GM21381 (cell line): Measurements from ENCODE around the gene CBLN2.
A peak's percentile ranks its signal among the peaks of the same experiment; 100 is the strongest.

Experiments
- ATAC-seq: cut with Tn5 transposase; IDR thresholded peaks from one replicate; pipeline ENCODE4 v1.9.1; 2021; ENCODE audit warnings: mild to moderate bottlenecking, moderate library complexity; ENCODE audit not compliant: unreplicated experiment

Gene CBLN2

GRCh38 chr18:72544092-72544886 lies at the start of gene CBLN2:
Gene CBLN2 (minus strand): TSS chr18:72544342. CDS start chr18:72542160, 2,182 bp downstream.
- ATAC-seq: peak; percentile 83

GRCh38 chr18:72588360-72588759 lies 44.2 kb upstream of the CBLN2 start:
- no peak for ATAC-seq

DNA sequence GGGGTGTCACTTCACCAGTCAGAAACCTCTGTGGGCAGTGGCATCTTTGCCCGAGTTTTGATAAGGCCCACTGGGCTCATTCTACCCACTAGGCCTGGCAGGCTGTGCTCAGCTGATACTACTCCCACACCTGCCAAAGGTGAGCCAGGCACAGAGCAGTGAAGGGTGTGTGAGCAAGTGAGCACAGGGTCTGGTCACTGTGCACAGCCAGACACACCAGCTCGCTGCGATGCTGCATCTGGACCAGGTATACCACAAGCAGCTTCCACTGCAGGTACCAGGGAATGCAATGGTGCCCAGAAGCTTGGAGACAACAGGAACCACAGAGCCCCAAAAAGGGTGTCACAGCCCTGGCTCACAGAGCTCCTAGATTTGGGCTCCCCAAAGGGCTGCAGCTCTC lies 40.6 kb upstream of the CBLN2 start:
- no peak for ATAC-seq

DNA sequence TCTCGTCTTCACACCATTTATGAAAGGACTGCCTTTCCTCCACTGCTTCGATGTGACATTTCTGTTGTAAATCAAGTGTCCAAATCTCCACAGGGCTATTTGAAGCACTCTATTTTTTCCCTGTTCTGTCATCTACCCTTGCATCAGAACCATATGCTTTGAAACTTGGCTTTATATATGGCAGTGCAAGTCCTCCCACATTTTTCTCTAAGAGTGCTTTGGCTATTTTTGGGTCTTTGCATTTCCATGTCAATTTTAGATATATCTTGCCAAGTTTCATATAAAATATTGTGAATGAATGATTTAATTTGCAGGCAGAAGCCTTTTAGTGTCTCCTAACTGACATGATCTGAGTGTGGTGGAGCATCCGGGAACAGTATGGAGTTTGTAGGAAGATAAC lies 37.8 kb upstream of the CBLN2 start:
- ATAC-seq: no peak

- no peak for ATAC-seq
Observed at GRCh38 chr18:72572896-72573295, 28.8 kb upstream of the CBLN2 start.

DNA sequence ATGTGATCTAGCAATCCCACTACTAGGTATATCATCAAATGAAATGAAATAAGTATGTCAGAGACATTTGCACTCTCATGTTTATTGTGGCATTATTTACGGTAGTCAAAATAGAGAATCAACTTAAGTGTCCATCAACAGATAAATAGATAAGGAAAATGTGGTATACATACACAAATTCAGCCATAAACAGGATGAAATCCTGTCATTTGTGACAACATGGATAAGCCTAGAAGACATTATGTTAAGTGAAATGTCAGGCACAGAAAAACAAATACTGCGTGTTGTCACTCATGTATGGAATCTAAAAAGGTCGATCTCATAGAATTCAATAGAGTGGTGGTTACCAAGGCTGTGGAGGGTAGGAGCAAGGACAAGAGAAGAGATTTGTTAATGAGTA lies 22.1 kb upstream of the CBLN2 start:
- ATAC-seq: no peak

- ATAC-seq: no peak
Observed at GRCh38 chr18:72555968-72556367, 11.8 kb upstream of the CBLN2 start.

GRCh38 chr18:72555101-72555500 lies 11.0 kb upstream of the CBLN2 start:
- no peak for ATAC-seq

DNA sequence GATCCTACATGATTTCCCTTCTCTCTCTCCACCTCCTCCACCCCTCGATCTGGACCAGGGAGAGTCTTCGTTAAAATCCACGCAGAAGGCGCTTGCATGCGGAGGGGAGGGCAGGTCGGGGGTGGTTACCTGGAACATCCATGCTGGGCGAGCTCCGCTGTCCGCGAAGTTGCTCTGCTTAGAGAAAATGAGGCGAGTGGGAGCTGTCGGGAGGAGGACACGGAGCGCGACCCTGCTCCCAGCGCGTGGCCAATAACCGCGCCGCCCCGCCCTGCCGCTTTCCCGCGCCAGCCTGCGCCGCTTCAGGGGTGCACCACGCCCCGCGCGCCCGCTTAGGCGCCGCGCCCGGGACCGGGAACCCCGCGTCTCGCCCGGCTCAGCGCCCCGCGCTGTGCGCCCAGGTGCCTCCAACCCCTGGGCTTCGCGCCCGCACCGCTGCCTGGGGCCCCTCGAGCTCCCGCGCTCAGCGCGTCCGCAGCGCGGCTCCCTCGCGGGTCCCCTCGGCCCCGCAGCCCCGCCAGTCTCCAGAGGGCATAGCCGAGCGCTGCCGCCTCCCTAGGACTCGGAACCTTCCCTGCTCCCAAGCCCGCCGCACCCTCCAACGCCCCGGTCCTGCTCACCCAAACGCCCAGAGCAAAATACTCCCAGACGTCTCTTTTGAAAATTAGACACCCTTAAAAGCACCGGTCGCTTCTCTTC lies 636 bp downstream of the CBLN2 start:
- ATAC-seq: no peak

- no peak for ATAC-seq
Observed at GRCh38 chr18:72542984-72543356, 1.2 kb downstream of the CBLN2 start.

DNA sequence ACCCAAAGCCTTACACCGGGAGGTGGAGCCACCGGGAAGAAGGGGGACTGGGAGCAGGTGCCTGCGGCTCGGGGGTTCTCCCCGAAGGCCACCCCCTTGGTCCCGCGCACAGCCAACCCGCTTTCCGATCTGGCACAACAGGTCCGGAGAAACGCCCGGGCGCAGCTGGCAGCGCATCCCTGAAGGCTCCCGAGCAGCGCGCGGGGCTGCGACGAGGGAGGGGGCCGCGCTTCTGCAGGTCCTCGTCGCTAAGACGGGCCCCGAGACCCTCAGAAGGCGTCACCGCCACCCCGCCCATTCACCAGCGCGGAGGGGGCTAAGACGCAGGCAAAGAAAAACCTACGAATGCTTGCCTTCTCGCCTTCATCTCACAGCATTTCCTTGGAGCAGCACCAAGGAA lies 1.8 kb downstream of the CBLN2 start:
- ATAC-seq: no peak

GRCh38 chr18:72541871-72542332 lies 2.2 kb downstream of the CBLN2 start:
- no peak for ATAC-seq

DNA sequence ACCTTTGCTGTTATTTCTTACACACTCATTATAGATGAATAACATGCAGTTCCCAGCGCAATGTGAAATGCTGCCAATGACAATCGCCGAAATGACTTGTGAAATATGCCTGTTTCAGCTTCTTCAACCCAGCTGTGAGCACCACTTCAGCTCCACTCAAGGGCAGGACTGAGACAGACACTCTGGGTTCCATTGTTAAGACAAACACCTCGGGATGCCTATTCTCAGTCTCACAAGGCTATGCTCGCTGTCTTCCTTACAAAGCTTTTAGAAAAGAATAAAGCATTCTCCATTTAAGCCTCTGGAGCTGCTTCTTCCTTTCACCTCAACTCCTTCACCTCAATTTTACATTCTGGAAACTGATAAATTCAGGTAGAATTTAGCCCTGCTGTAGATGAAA lies 4.2 kb downstream of the CBLN2 start:
- no peak for ATAC-seq

- ATAC-seq: no peak
Observed at GRCh38 chr18:72530622-72531021, 13.5 kb downstream of the CBLN2 start.

GRCh38 chr18:72504866-72505265 lies 39.3 kb downstream of the CBLN2 start:
- no peak for ATAC-seq

GRCh38 chr18:72502671-72503431 lies 41.3 kb downstream of the CBLN2 start:
- ATAC-seq: no peak

DNA sequence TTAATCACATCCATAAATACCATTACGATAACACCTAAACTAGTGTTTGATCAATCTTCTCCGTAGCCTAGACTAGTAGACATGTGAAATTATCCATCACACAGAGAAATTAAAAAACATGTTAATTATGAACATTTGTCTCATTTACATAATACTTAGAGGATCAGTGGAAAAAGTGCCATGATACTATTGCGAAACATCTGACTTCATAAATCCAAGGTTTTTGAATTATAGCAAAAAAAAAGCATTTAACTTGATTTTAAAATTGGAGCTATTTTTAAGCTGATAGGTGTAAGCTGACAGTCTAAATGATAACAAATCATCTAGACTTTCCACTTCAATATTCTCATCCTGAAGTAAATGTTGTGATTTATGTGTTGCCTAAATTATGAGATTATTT lies 51.6 kb downstream of the CBLN2 start:
- ATAC-seq: no peak
